ENCODE results near the gene UBE2E3. TPM values are rescaled to one million over a fixed set of nuclear protein-coding genes. Genes with fewer than 3 reads are reported as not detected.

Gene UBE2E3
- polyA plus RNA-seq, 1 donor = 77.2 TPM

DNA sequence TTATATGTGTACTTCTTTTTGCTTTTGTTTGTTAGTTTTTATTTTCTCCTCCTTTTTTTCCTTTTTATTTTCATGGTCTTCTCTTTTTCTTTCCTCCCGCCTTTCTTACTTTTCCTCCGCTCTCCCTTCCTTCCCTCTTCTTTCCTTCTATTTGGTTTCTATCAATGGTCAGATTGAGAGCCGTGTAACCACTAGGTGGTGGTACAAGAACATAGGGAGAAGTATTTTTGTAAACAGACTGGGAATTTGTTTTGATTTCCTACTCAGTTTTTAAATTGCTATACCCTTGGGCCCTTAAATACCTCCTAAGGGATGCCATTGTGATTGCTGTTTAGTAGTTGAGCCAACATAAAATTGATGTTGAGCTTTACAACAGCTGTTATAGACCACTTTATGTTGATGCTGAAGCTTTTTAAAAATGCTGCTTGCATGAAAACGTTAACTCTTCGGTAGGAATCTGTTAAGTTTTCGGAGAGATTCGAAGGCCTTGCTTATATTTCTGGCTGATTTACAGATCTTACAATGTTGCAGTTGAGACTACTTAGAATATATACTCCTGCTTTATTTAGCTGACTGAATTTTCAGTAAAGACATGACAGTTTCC lies 124.2 kb downstream of the UBE2E3 start:
- Histone ChIP-seq H3K27me3 (ENCODE audit: control insufficient read depth, insufficient read depth, low read length) (no peaks in the 10 kb centered on the region), H3K9me3 (ENCODE audit: control insufficient read depth, low read depth, low read length) (no peaks in the 10 kb centered on the region), H3K27ac (ENCODE audit: low read length) (no peak overlapping the region), H3K4me1 (ENCODE audit: control insufficient read depth, insufficient read depth, low read length) (no peaks in the 10 kb centered on the region), H3K4me3 (ENCODE audit: low read length) (no peak overlapping the region), H3K36me3 (ENCODE audit: control insufficient read depth, insufficient read depth, low read length) (no peaks in the 10 kb centered on the region)
- peak; percentile 13 to 17 for DNase-seq
- 70% methylated on average over 4 of the region's 7 CpGs for WGBS (ENCODE audit: insufficient coverage, low lambda C conversion rate)

DNA sequence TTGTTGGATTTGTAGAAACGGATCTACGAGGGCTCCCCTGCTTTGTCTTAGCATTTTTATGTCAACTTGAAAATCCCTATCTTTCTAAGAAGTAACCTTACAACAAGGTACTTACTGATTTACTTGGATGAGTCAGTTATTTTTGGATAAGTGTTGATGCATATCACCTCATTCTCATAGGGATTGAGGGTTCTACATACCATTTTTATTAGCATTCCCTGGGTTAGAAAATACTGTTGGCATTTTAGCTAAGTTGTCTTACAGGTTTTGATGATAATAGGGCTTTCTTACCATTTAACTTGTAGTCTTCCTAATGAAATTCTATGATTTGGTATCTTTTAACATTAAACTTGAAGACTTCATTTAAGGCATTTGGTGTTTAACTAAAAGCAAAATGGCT lies 125.2 kb downstream of the UBE2E3 start:
- Histone ChIP-seq H3K9me3 (ENCODE audit: control insufficient read depth, low read depth, low read length) (no peaks in the 10 kb centered on the region), H3K36me3 (ENCODE audit: control insufficient read depth, insufficient read depth, low read length) (no peaks in the 10 kb centered on the region), H3K27me3 (ENCODE audit: control insufficient read depth, insufficient read depth, low read length) (no peaks in the 10 kb centered on the region), H3K27ac (ENCODE audit: low read length) (no peak overlapping the region), H3K4me1 (ENCODE audit: control insufficient read depth, insufficient read depth, low read length) (no peaks in the 10 kb centered on the region), H3K4me3 (ENCODE audit: low read length) (no peak overlapping the region)
- DNase-seq = no peak
- WGBS (ENCODE audit: insufficient coverage, low lambda C conversion rate) = no CpG with 5 or more reads among the region's 2 CpGs

DNA sequence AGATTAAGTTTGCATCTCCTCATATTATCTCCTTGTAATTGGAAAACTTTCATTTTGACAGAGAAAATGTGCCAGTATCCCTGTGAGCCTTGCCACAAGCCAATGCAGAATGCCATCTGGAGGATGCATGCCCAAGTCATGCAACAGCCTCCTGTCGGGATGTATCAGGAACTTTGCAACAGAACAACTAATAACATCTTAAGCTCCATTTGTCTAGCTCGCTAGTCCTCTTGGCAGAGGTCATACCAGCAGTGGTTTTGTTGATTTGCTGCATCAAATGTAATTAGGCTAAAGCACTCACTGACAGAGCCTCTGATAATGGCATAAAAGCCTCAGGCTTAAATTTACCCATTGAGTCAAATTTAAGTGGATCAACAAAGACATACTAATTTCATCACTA lies 125.8 kb downstream of the UBE2E3 start:
- no peaks in the 10 kb centered on the region for H3K36me3 ChIP-seq (ENCODE audit: control insufficient read depth, insufficient read depth, low read length)
- WGBS (ENCODE audit: insufficient coverage, low lambda C conversion rate) = no CpG with 5 or more reads among the region's 2 CpGs
- H3K27ac ChIP-seq (ENCODE audit: low read length) = no peak overlapping the region
- H3K27me3 ChIP-seq (ENCODE audit: control insufficient read depth, insufficient read depth, low read length) = no peaks in the 10 kb centered on the region
- no peak overlapping the region for H3K4me3 ChIP-seq (ENCODE audit: low read length)
- no peaks in the 10 kb centered on the region for H3K4me1 ChIP-seq (ENCODE audit: control insufficient read depth, insufficient read depth, low read length)
- DNase-seq = no peak
- H3K9me3 ChIP-seq (ENCODE audit: control insufficient read depth, low read depth, low read length) = no peaks in the 10 kb centered on the region

GRCh38 chr2:181106789-181107627 lies 126.6 kb downstream of the UBE2E3 start:
- Histone ChIP-seq H3K4me1 (ENCODE audit: control insufficient read depth, insufficient read depth, low read length) (no peaks in the 10 kb centered on the region), H3K27ac (ENCODE audit: low read length) (no peak overlapping the region), H3K36me3 (ENCODE audit: control insufficient read depth, insufficient read depth, low read length) (no peaks in the 10 kb centered on the region), H3K9me3 (ENCODE audit: control insufficient read depth, low read depth, low read length) (no peaks in the 10 kb centered on the region), H3K27me3 (ENCODE audit: control insufficient read depth, insufficient read depth, low read length) (no peaks in the 10 kb centered on the region), H3K4me3 (ENCODE audit: low read length) (no peak overlapping the region)
- no peak for DNase-seq
- WGBS (ENCODE audit: insufficient coverage, low lambda C conversion rate) = no CpG with 5 or more reads among the region's 2 CpGs

DNA sequence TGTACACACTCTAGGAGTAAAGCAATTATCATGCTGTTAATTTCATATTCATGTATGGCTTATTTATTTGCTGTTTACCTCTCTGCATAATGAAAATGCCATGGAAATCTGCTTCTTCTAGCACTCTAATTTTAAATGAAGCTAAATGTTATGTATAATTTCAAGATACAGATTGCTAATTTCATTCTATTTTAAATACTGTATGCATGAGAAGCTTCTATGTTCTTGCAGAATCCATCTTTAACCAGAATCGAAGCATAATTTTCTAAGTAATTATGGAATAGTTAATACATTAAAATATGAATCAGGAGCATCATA lies 127.2 kb downstream of the UBE2E3 start:
- no peaks in the 10 kb centered on the region for H3K36me3 ChIP-seq (ENCODE audit: control insufficient read depth, insufficient read depth, low read length)
- DNase-seq = no peak
- no peak overlapping the region for H3K27ac ChIP-seq (ENCODE audit: low read length)
- no peaks in the 10 kb centered on the region for H3K27me3 ChIP-seq (ENCODE audit: control insufficient read depth, insufficient read depth, low read length)
- H3K9me3 ChIP-seq (ENCODE audit: control insufficient read depth, low read depth, low read length) = no peaks in the 10 kb centered on the region
- H3K4me1 ChIP-seq (ENCODE audit: control insufficient read depth, insufficient read depth, low read length) = no peaks in the 10 kb centered on the region
- no CpG with 5 or more reads among the region's 1 CpG for WGBS (ENCODE audit: insufficient coverage, low lambda C conversion rate)
- H3K4me3 ChIP-seq (ENCODE audit: low read length) = no peak overlapping the region

DNA sequence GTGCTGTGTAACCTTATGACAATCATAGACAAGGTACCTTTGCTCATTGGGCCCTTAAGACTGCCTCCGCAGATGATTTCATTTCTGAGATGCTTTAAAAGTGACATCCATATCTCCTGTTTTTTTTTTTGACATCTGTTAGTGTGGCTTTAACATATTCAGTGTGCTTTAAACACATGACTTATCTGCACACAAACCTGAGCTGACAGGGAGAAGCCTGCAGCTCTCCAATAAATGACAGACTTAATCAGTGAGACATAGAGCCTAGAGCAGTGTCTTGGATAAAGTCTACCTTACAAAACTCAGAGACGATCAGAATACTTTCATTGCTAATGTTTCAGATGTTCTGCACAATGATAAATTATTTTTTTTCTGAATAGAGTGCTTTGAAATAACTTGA lies 130.7 kb downstream of the UBE2E3 start:
- Histone ChIP-seq H3K27ac (ENCODE audit: low read length) (no peak overlapping the region), H3K9me3 (ENCODE audit: control insufficient read depth, low read depth, low read length) (no peaks in the 10 kb centered on the region), H3K36me3 (ENCODE audit: control insufficient read depth, insufficient read depth, low read length) (no peaks in the 10 kb centered on the region), H3K27me3 (ENCODE audit: control insufficient read depth, insufficient read depth, low read length) (no peaks in the 10 kb centered on the region), H3K4me1 (ENCODE audit: control insufficient read depth, insufficient read depth, low read length) (no peaks in the 10 kb centered on the region), H3K4me3 (ENCODE audit: low read length) (no peak overlapping the region)
- no peak for DNase-seq
- WGBS (ENCODE audit: insufficient coverage, low lambda C conversion rate) = no CpG with 5 or more reads among the region's 2 CpGs

- H3K4me3 ChIP-seq (ENCODE audit: low read length) = no peak overlapping the region
- WGBS (ENCODE audit: insufficient coverage, low lambda C conversion rate) = no CpG with 5 or more reads among the region's 1 CpG
These were observed 132.5 kb downstream of the UBE2E3 start for GRCh38 chr2:181112916-181113315.

More at GRCh38 chr2:181112916-181113315, 132.5 kb downstream of the UBE2E3 start:
- H3K27ac ChIP-seq (ENCODE audit: low read length) = no peak overlapping the region
- no peaks in the 10 kb centered on the region for H3K36me3 ChIP-seq (ENCODE audit: control insufficient read depth, insufficient read depth, low read length)
- no peak for DNase-seq
- H3K27me3 ChIP-seq (ENCODE audit: control insufficient read depth, insufficient read depth, low read length) = no peaks in the 10 kb centered on the region
- H3K4me1 ChIP-seq (ENCODE audit: control insufficient read depth, insufficient read depth, low read length) = no peaks in the 10 kb centered on the region
- no peaks in the 10 kb centered on the region for H3K9me3 ChIP-seq (ENCODE audit: control insufficient read depth, low read depth, low read length)
